ENCODE data around the gene STK16.
A peak's percentile ranks its signal among the peaks of the same experiment; 100 is the strongest.

STK16 gene

DNA sequence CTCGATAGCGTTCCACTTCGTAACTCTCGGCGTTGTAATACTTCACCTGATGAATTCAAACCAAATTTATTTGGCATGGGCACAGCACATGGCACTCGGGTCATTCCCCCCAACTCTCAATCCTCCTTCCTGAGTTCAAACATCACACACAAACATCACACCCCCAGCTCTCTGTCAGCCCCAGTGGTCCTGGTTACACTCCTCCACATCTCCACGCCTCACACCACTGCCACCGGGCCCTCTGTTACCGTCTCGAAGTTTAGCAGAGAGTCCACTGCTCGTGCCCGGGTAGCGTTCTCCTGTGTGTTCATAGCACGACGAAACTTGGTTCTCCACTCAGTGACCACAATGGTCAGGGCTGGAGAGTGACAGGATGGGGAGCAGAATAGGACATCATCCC, 31.1 kb upstream of the STK16 start:
- DNase-seq = no peak

DNA sequence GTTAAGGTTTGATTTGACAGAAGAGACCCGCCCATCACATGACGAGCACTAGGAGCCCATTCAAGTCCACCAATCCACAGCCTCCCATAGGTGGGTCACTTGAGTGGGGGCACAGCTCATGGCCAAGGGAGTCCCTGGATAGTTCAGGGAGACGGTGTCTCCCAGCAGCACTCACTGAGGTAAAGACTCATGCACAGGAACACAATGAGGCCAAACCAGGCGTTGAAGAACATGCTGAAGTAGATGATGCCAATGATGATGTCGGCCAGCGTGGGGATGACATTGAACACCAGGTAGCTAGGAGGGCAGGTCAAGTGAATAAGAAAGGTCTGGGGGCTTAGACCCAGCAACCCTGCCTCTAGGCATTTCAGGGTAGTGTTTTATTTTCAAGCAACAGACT, 30.5 kb upstream of the STK16 start:
- DNase-seq = no peak

DNA sequence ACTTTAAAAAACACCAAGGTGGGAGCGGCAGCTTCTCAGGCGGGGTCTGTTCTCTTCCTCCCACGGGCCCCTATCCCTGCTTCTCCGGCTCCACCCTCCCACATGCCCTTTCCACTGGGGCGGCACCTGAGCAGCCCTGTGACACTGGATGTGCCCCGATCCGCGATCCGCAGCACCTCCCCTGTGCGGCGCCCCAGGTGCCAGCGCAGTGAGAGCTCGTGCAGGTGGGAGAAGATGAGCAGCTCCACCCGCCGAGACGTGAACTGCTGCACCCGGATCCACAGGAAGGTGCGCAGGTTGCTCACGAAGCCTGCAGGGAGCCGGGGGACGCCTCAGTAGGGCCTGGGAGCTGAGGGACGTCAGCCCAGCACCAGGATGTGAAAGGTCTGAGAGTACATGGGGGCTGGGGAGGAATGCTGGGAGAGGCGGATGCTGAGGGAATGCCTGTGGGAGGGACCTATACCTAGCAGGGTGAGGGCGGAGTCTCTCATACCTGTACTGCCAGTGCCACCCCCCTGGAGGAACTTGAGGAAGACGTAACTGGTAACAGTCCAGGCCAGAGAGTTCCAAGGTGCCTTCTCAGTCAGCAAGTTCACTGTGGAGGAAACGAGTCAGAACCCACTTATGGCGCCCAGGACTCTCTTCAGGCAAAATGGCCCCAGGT, 29.3 kb upstream of the STK16 start:
- no peak for DNase-seq

DNA sequence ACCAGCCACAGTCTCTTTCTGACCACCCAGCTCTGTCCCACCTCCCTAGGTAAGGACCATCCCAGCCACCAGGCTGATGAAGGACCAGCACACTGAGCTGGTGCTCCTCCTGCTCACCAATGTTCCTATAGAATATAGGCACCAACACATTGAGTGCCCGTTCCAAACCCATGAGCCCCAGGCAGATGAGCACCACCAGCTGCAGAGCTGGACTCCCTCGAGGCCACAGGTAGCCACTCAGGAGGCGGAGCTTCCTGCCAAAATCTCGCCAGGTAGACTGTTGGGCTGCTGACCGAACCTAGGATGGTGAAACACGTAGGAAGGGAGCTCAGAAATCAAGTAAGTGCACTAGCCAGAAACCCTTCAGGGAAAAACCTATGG, 28.8 kb upstream of the STK16 start:
- DNase-seq = no peak

DNA sequence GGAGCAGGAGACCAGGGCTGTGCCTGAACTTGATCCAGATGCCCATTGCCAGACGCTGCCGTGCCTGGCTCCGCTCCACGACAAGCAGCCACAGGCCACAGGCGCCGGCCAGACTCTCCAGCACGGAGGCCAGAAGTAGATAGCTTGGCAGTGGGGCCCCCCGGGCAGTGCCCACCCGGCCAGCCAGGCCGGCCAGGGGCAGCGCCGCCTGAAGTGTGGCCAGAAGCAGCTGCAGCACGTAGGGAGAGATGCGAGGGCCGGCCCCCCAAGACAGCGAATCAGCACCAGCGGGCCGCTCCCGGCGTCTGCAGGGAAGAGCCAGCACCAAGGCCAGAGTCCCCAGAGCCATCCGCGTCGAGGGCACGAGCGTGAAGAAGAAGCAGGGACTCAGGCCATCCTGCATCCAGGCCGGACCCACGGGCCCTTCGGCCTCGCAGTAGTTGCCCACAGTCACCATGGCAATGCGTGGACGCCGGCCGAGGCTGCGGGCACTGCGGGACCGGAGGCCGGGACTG, 27.0 kb upstream of the STK16 start:
- DNase-seq = no peak

DNA sequence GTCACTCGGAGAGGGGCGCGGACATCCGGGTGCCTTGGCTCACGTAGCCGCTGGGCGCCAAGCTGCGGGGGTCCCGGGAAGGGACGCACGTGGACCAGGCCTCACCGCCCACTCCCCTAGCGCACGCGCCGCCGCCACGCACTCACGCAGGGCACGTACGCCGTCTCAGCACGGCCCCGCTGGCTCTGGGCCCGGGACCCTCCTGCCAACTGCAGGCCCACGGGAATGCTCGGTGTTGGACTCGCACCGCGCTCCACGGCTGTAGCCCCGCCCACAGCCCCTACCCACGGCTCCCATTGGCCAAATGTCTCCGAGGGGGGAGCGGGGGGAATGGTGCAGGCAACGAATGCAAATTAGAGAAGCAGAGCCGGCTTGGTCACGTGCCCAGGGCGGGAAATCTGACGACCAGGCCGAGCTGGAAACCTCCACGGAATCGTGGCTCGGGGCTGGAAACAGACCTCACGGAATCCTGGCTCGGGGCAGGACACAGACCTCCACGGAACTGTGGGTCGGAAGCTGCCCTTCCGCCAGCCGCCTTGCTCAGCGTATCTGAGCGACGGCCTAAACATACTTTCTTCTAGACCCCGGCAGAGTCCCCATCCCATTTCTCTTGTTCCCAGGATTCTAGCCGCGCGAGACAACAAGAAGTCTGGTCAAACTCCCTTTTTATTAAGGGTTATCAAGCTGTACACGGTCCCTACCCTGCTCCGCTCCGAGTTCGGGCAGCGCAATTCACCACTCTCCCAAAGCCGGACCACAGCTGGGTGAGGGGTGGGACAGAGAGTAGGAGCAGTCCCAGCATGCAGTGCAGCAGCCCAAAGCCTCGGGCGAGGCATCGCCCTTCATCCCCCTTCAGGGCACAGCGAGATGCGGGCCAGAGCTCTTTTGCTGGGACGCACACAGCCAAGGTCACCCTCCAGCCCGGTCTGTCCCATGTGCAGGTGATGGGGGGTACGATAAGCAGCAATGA, 26.3 kb upstream of the STK16 start, which contains the start of gene ABCB6:
Gene ABCB6, minus strand, starts transcription at position 227 of the 970 bp plus-strand sequence. CDS start 285 bp downstream, outside the sequence.
- no peak for DNase-seq

DNA sequence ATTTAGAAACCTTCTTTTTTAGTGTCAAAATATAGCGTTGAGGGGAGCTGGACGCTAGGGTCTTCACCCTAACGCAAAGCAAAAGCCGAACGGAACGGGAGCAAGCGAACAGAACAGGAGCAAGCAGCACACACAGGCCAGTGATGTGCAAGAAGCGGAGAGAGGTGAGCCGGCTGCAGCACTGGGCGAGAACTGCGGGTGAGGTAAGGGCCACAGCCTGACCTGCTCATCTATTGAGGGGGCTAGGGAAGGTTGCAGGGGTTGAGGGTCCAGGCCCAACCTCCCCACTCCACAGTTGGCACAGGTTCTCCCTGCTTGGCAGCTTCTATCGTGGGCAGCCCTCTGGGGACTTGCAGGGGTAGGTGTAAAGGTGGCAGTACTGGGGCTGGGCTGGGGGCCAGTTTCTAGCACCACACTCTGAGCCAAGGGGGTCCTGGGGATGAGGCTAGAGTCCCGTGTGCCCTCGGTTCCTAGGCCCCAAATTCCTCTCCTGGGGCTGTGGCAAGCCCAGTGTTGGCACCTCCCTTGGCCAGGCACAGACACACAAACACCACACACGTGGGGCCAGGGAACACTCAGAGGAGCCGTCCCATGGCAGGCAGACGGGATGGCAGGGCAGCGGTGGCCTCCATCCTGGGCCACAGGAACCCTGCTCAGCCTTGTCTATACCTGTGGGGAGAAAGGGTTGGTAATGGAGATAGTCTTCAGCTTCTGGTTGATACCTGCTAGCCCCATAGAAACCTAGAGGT, 25.3 kb upstream of the STK16 start:
- DNase-seq = no peak

DNA sequence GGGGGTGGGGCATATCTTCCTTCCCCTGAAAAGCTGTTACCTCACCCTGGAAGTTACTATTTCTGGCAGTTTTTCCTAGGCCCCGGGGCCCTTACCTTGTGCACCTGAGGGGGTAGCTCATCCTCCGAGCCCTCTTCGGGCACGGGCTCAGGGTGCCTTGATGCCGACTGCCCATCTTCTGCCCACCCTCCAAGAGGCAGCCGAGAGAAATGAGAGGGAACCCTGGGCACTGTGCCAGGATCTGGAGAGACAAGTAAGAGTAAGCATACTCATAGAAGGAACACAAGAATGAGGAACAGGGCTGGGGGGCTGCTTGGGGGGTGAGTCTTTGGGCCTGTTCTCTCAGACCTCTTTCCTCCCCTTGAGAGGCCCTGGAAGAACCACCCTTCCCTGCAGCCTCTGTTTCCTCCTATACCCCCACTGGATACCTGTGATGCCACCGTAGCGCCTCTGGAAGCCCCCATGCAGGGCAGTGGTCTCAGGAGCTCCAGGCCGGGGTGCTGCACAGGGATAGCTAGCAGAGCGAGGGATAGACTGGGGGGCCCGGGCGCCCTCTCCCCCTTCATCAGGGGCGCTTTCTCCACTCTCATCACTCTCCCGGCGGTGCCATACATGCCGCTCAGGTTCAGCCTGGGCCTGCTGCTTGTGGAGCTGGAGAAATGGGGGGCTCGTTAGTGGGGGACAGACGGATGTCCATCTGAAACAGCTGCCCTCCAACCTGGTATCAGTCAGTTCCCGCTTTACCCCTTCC, 24.5 kb upstream of the STK16 start:
- no peak for DNase-seq

DNA sequence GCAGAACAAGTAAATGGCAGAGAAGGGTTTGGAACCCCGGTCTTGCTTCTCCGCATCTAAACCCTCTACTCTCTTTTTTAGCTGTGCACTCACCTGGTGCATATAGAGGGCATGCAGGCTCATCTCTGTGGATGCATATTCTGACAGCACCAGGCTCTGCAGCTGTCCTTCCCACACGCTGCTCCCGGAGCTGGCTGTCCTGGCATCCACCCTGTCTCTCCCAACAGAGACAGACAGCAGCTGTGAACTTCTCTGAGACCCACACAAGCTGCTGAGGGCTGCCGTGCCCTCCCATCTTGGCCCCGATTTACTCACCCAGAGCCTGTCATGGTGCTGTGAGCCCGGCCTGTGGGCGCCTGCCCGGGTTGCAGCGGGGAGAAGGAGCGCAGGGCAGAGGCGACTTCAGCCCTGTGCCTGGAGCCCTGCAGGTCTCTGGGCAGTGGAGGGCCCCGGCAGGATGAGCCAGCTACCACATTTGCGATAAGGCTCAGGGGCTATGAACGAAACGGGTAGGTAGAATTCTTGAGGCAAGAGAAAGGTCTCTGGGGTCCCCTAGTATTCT, 23.2 kb upstream of the STK16 start:
- no peak for DNase-seq

DNA sequence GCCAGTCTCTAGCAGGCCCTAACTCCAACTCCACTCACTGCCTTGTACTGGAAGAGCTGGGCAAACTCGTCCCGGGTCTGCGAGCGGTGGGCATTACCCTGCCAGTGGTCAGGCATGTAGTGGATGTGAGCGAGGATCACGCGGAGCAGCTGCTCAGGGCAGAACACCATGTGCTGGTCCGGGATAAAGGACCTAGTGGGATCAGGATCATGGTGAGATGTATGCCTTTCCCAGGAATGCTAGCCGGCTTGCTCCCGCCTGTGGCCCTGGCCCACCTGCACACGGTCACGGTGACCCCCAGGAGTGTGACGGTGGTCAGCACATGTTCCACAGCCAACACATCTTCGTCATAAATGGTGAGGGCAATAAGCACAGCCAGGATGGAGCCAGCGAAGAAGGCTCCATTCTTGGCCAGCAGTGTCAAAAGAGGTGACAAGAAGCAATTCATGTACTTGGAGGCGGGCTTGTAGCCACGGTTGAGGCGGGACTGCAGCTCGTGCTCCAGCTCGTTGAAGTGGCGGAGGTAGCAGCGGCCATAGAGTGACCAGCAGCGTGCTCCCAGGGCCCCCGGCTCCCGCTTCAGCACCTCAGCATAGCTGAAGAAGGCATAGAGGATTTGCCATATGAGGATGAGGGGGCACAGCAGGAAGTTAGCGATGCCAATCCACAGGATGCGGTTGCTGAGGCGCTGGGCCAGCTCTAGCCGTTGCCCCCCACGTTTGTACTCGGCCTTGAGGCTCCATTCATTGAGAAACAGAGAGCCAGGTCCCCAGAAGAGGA, 21.3 kb upstream of the STK16 start:
- DNase-seq = no peak

DNA sequence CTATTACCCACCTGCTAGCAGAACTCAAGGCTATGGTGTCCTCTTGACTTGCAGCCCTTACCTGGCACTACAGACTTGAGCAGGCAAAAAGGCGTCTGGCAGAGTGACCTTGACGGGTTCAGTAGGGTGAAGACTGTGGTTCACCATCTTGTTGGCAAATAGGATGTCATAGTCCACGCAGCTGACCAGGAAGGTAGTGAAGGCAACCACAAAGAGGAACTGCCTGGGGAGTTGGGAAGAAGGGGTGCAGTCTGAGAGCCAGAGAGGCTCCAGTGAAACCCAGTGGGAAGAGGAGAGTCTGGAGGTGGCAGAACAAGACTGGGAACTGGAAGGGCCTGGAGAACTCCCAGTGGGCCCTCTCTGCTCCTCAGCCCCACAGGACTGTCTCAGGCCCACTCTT, 19.9 kb upstream of the STK16 start:
- DNase-seq = no peak

DNA sequence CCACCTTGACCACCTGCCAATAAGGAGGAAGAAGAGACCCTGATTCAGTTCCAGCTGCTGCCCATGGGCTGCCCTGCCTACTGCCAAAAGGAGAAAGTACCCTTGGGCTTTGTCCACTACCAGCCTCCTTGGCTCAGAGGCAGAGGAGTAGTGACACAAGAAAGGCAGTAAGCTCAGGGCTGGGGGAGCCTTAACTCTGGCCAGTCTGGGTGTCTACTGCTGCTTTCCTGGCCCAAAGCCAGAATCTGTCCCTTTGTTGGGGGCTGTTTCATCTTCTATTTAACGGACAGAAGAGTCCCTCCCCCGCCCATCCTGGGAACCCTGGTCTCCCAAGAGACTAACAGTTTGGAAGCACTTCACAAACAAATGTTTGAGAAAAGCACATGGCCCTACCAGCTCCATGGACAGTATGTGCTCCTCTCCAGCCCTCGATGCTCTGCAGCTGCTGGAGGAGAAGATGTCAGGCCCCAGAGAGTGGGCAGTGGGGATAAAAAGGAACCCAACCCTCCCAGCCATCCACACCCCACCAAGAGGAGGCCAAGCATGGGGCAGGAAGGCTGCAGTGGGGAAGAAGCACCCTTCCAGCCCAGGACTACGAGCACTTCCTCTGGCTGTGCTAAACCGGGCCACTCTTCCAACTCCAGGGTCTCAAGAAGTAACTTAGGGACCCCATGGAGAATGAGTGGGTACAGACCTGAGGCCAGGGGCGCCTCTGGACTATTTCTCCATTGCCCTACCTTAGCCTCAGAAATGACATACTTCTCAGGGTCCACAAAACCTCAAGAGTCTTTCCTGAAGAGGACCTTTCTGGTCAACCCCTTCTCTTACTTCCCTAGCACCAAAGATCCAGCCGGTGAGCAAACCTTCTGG, 17.0 kb upstream of the STK16 start:
- DNase-seq = no peak

DNA sequence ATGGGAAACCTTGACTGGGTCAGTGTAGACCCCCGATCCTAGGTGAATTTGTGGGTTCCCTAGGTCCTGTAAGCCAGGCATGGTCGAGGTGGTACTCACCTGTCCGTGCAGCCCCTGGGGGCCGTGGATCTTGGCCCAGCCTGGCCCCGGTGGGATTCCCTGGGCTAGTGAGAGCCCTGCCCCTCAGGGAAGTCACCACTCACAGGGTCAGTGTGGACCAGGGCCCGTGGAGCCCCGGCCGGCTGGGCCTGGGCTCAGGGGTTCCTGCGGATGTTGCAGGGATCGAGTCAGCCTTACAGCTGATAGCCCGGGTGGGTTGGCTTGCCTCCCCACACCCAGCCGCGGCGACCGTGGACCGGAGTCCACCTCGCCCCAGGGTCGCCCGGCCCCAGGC, 16.4 kb upstream of the STK16 start:
- DNase-seq = no peak

DNA sequence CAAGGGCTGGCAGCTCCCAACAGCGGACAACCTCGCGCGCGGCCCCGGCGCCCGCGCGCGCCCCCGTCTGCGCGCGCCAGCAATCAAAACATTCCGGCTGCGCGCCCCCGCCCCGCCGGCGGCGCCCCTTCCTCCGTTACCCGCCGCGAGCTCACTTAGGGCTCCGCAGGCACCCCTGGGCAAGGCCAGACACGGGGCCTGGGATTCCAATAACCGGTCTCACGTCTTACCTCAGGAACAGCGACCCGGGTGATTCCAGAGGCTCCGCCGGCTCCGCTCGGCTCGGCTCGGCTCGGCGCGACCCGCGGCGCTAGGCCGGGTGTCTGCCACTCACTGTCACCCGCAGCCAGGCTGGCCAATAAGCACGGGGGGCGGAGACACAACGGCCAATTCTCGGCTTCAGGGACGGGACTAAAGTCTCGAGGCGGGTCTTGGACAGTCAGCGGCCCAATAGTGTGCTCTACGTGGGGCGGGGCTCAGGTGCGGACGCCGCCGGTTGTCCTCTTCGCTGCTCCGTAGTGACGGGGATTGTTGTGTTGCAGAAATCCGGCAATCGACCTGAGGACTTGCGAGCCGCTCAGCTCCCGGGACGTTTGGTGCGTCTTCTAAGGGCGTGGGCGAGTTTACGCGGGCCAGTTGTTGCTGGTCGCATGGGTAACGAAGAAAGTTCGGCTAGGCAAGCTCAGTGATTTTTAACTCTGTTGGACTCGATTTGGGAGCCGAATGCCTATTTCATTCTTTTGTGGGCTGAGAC, 15.8 kb upstream of the STK16 start, which contains the start of the genes ANKZF1 and ATG9A:
Gene ANKZF1, plus strand, starts transcription at position 502 of the 754 bp plus-strand sequence. CDS start 452 bp downstream, outside the sequence.
Gene ATG9A, minus strand, starts transcription at position 332 of the 754 bp plus-strand sequence. CDS start 1,612 bp downstream, outside the sequence.
- DNase-seq = peak; percentile 98

DNA sequence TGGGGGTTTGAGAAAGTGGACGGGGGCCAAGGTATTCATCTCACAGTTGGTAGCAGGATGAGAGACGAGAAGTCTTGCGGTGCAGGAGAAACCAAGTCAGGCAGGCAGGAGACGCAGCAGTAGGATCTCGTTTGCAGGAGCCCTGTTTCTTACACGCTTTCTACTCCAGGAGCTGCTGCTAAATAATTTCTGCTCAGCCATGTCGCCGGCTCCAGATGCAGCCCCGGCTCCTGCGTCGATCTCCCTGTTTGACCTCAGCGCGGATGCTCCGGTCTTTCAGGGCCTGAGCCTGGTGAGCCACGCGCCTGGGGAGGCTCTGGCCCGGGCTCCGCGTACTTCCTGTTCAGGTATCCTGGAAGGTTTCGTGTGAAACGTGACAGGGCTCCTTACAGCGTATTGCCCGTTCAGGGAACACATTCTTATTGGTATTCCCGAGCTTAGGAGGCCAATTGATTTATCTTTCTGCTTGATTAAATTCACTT, 15.2 kb upstream of the STK16 start:
- DNase-seq = no peak

DNA sequence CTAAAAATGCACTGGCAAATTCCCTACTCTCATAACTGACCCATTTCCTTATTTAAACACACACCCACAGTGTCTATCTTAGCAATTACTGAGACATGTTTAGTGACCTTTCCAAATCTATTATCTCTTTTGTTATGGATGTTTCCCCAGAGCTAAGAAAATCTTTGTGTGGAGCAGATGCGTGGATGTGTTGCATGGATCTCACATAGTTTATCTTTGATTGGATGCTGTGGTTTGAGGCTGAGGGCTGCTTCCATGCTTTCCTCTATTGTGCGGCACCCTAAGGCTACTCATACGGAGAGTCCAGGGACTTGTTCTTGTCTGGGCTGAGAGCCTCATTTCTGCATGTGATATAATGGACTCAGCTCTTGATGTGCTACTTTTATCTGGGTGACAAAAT, 10.9 kb upstream of the STK16 start:
- DNase-seq = no peak

DNA sequence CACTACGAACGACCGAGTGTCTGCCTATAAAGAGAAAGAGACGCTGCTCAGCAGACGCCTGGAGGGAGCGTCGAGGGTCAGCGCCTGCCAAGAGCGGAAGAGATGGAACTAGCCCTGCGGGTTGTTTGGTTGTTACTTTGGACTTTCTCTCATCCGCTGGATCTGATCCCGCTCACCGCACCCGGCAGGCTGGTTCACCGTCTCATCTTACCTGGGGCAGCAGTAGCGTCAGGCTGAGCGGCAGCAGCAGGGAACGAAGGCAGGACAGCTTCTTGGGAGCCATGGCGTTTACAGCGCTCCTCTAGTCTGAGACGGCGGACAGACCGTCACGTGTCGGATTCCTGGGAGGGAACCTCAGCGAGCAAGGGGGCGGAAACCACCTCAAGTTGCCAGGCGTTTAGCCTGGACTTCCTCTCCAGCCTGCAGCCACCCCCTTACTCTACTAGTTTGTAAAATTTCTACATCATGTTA, 2.0 kb upstream of the STK16 start:
- DNase-seq = no peak

DNA sequence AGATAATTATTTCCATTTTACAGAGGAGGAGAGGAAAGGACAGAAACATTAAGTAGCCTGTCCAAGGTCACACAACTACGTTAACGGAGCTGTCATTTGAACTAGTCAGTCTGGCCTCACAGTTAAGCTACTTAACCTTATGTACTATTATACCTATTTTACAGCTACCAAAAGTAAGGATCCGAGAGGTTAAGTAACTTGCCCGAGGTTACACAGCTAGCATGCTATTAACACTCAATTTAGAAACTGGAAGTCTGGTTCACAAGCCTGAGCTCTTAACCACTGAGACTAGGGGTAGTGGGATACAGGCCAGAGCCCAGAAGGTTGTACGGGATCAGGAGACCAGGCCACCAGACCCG, 511 bp upstream of the STK16 start:
- no peak for DNase-seq

DNA sequence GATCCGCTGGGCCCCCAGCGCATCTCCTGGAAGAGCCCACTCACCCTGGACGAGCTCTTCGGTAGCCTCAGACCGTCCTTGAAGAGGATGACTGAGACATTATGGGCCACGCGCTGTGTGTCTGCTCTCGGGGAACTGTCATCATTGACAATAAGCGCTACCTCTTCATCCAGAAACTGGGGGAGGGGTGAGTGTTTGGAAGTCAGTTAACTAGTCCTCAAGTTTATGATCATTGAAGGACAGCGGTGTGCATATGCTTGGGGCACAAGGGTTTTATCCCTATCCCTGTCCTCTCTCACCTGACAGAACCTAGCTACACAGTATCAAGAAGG, 586 bp downstream of the STK16 start:
- no peak for DNase-seq
